NCI-H1694 (cell line): Measurements from ENCODE around the gene KRTAP5-5.

Source experiments
- DNase-seq: peaks from one replicate; lab custom pipeline; 2025; lab: John Stamatoyannopoulos, UW

KRTAP5-5 gene

DNA sequence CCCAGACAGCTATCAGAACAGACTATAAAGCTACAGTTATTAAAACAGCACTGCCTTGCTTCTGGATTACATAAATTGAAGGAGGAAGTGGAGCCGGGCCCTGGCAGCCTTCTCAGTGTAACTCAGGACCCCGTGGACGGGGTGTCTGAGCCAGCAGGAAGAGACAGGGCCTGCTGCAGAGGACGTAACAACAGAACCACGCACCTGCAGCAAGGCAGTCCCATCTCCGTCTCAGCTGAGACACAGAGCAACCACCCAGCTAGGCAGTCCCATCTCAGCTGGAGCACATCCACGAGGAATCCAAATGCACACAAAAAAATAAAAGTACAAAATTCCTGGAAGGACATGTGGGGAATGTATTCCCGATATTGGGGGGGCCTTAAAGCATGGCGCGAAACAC lies 50.3 kb downstream of the KRTAP5-5 start:
- no peak for DNase-seq
